ENCODE data around the gene RABGAP1L.

RABGAP1L gene

DNA sequence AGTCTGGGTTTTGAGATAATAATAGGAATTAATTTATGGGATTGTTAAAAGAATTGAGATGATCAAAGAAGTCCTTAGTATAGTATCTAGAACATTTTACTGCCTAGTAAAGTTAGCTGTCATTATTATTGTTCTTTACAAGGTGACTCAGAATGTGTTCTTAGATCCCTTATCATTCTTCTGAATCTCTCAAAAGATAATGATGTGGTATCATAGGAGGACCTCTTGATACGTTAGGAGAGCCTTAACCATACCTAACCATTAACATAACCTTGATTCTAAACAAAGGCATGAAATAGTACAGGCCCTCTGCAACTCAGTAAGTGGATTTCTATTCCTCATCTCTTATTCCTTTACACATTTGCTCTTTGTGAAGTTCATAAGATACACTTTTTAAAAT lies 593.8 kb downstream of the RABGAP1L start:
- Histone ChIP-seq H3K27ac (ENCODE audit: extremely low read depth, low read depth, low read length) (no peak overlapping the region), H3K4me3 (ENCODE audit: low read depth, low read length) (no peak overlapping the region), H3K9me3 (ENCODE audit: control insufficient read depth, insufficient read depth, low read depth, low read length) (no peaks in the 10 kb centered on the region), H3K36me3 (ENCODE audit: control insufficient read depth in 2 of 2, insufficient read depth in 1 of 2, low read length in 2 of 2) (no peaks in the 10 kb centered on the region), H3K4me1 (ENCODE audit: control insufficient read depth, insufficient read depth, low read length) (no peaks in the 10 kb centered on the region)
- peak; percentile 35; the same call in 1 of the 2 replicates for TF ChIP-seq SP7 (tag by site-specific recombination; IDR thresholded peaks at IDR 0.05)
- TF ChIP-seq PRDM2 (tag by site-specific recombination; IDR thresholded peaks at IDR 0.05; ENCODE audit: borderline replicate concordance) = no peak
- CTCF ChIA-PET = interaction anchor here (1.7 kb wide), 1 partner anchor 491 kb away, joined by 5 read pairs; no protein-coding TSS in a partner anchor
- POLR2A ChIA-PET = no interaction called here

GRCh38 chr1:174761335-174761734 lies 602.0 kb downstream of the RABGAP1L start:
- H3K36me3 ChIP-seq (ENCODE audit: control insufficient read depth in 2 of 2, insufficient read depth in 1 of 2, low read length in 2 of 2) = no peaks in the 10 kb centered on the region
- no peak overlapping the region for H3K27ac ChIP-seq (ENCODE audit: extremely low read depth, low read depth, low read length)
- TF ChIP-seq, protein P1, sequence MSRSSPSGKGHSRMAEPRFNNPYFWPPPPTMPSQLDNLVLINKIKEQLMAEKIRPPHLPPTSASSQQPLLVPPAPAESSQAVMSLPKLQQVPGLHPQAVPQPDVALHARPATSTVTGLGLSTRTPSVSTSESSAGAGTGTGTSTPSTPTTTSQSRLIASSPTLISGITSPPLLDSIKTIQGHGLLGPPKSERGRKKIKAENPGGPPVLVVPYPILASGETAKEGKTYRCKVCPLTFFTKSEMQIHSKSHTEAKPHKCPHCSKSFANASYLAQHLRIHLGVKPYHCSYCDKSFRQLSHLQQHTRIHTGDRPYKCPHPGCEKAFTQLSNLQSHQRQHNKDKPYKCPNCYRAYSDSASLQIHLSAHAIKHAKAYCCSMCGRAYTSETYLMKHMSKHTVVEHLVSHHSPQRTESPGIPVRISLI (tag by site-specific recombination; IDR thresholded peaks at IDR 0.05) = no peak
- no peak for TF ChIP-seq ZNF677 (tag by site-specific recombination; IDR thresholded peaks at IDR 0.05)
- TF ChIP-seq ZNF692 (tag by site-specific recombination; IDR thresholded peaks at IDR 0.05) = no peak
- no peak for TF ChIP-seq ZNF768 (tag by site-specific recombination; IDR thresholded peaks at IDR 0.05)
- no peak for TF ChIP-seq CTCF (tag by site-specific recombination; IDR thresholded peaks at IDR 0.05)
- no peak for TF ChIP-seq ZNF658 (tag by site-specific recombination; IDR thresholded peaks at IDR 0.05)
- TF ChIP-seq ZNF148 (tag by site-specific recombination; IDR thresholded peaks at IDR 0.05; ENCODE audit: borderline replicate concordance) = no peak
- no peak for TF ChIP-seq ZBTB20 (tag by site-specific recombination; IDR thresholded peaks at IDR 0.05)
- no peak for TF ChIP-seq SCRT2 (tag by site-specific recombination; IDR thresholded peaks at IDR 0.05)
- no peak for TF ChIP-seq KLF1 (tag by site-specific recombination; IDR thresholded peaks at IDR 0.05)
- no peak for TF ChIP-seq WT1 (tag by site-specific recombination; IDR thresholded peaks at IDR 0.05)
- no peak for TF ChIP-seq KLF17 (tag by site-specific recombination; IDR thresholded peaks at IDR 0.05)
- no peak for TF ChIP-seq ZNF426 (tag by site-specific recombination; IDR thresholded peaks at IDR 0.05)
- TF ChIP-seq, protein P2, sequence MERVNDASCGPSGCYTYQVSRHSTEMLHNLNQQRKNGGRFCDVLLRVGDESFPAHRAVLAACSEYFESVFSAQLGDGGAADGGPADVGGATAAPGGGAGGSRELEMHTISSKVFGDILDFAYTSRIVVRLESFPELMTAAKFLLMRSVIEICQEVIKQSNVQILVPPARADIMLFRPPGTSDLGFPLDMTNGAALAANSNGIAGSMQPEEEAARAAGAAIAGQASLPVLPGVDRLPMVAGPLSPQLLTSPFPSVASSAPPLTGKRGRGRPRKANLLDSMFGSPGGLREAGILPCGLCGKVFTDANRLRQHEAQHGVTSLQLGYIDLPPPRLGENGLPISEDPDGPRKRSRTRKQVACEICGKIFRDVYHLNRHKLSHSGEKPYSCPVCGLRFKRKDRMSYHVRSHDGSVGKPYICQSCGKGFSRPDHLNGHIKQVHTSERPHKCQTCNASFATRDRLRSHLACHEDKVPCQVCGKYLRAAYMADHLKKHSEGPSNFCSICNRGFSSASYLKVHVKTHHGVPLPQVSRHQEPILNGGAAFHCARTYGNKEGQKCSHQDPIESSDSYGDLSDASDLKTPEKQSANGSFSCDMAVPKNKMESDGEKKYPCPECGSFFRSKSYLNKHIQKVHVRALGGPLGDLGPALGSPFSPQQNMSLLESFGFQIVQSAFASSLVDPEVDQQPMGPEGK (tag by site-specific recombination; IDR thresholded peaks at IDR 0.05) = no peak
- TF ChIP-seq ZNF223 (tag by site-specific recombination; IDR thresholded peaks at IDR 0.05) = no peak
- no peak for TF ChIP-seq ZNF132 (tag by site-specific recombination; IDR thresholded peaks at IDR 0.05; ENCODE audit: borderline replicate concordance)
- no peak for TF ChIP-seq ZNF514 (tag by site-specific recombination; IDR thresholded peaks at IDR 0.05)
- CTCF ChIA-PET = no interaction called here
- H3K9me3 ChIP-seq (ENCODE audit: control insufficient read depth, insufficient read depth, low read depth, low read length) = no peaks in the 10 kb centered on the region
- no peaks in the 10 kb centered on the region for H3K4me1 ChIP-seq (ENCODE audit: control insufficient read depth, insufficient read depth, low read length)
- H3K4me3 ChIP-seq (ENCODE audit: low read depth, low read length) = no peak overlapping the region
- POLR2A ChIA-PET = no interaction called here

Measured in HEK293 (cell line).